HepG2 (cell line): ENCODE results near the gene EFEMP2. TPM values are rescaled to one million over a fixed set of nuclear protein-coding genes. Genes with fewer than 3 reads are reported as not detected.

Source experiments
- FOXO4 ChIP-seq: sonication (generic); formaldehyde crosslinking; conservative IDR thresholded peaks from 2 replicates; pipeline ENCODE4 v1.8.1; 2023; ENCODE audit warnings: missing genetic modification reagents
- IKZF5 ChIP-seq: IDR thresholded peaks from 2 replicates; pipeline ENCODE4 v1.6.1; 2018; ENCODE audit warnings: missing genetic modification reagents, mild to moderate bottlenecking, missing compliant biosample characterization
- KDM2A ChIP-seq: sonication (generic); formaldehyde crosslinking; IDR thresholded peaks from 2 replicates; pipeline ENCODE4 v1.4.0; 2020; ENCODE audit warnings: low read depth, missing genetic modification reagents, borderline replicate concordance
- MAF1 ChIP-seq: sonication (generic); formaldehyde crosslinking; IDR thresholded peaks from 2 replicates; pipeline ENCODE4 v1.5.0; 2020; ENCODE audit warnings: missing genetic modification reagents, borderline replicate concordance
- PAF1 ChIP-seq: IDR thresholded peaks from 2 replicates; pipeline ENCODE4 v1.6.1; 2016; ENCODE audit warnings: missing genetic modification reagents, missing compliant biosample characterization
- RAD51 ChIP-seq: fragments of 450-650 bp; IDR thresholded peaks from 2 replicates; pipeline ENCODE4 v1.6.1; 2016; ENCODE audit warnings: borderline replicate concordance
- RERE ChIP-seq: IDR thresholded peaks from 2 replicates; pipeline ENCODE4 v1.6.1; 2016; ENCODE audit warnings: low read depth, missing genetic modification reagents, missing compliant biosample characterization
- SRF ChIP-seq: IDR thresholded peaks from 2 replicates; pipeline ENCODE4 v1.6.1; 2011; ENCODE audit warnings: mild to moderate bottlenecking, low read depth, low read length, moderate library complexity
- TBL1XR1 ChIP-seq: fragments of 150-350 bp; IDR thresholded peaks from 2 replicates; pipeline ENCODE4 v1.6.1; 2014; ENCODE audit warnings: borderline replicate concordance, low read length; ENCODE audit not compliant: partially characterized antibody
- TFAP4 ChIP-seq: sonication (generic); IDR thresholded peaks from 2 replicates; pipeline ENCODE4 v1.6.1; 2016; ENCODE audit warnings: low read depth, borderline replicate concordance
- THAP7 ChIP-seq: sonication (generic); formaldehyde crosslinking; IDR thresholded peaks from 2 replicates; pipeline ENCODE4 v1.8.1; 2023; ENCODE audit warnings: mild to moderate bottlenecking, missing genetic modification reagents
- TRIM24 ChIP-seq: sonication (generic); formaldehyde crosslinking; IDR thresholded peaks from 2 replicates; pipeline ENCODE4 v1.8.0; 2022; ENCODE audit warnings: mild to moderate bottlenecking, missing genetic modification reagents
- U2AF2 ChIP-seq: fragments of 200-400 bp; formaldehyde crosslinking; IDR thresholded peaks from 2 replicates; pipeline ENCODE4 v1.6.1; 2017; ENCODE audit warnings: low read depth, mild to moderate bottlenecking, low read length
- ZNF3 ChIP-seq: IDR thresholded peaks from 2 replicates; pipeline ENCODE4 v1.7.0; 2017; ENCODE audit warnings: inconsistent platforms
- ZNF33B ChIP-seq: sonication (generic); formaldehyde crosslinking; IDR thresholded peaks from 2 replicates; pipeline ENCODE4 v1.5.1; 2020; ENCODE audit warnings: mild to moderate bottlenecking, missing genetic modification reagents
- ZNF792 ChIP-seq: IDR thresholded peaks from 2 replicates; pipeline ENCODE4 v1.6.1; 2016
- ZNF841 ChIP-seq: sonication (generic); formaldehyde crosslinking; IDR thresholded peaks from 2 replicates; pipeline ENCODE4 v1.8.1; 2023; ENCODE audit warnings: missing genetic modification reagents, borderline replicate concordance
- ZSCAN12 ChIP-seq: sonication (generic); formaldehyde crosslinking; IDR thresholded peaks from 2 replicates; pipeline ENCODE4 v1.9.0; 2021; ENCODE audit warnings: mild to moderate bottlenecking, missing genetic modification reagents
- ZUFSP ChIP-seq: sonication (generic); formaldehyde crosslinking; IDR thresholded peaks from 2 replicates; pipeline ENCODE4 v1.9.0; 2021; ENCODE audit warnings: missing genetic modification reagents, mild to moderate bottlenecking, borderline replicate concordance
- polyA plus RNA-seq, 8 experiments: library from polyadenylated mRNA; depleted of rRNA in 3 of 8; stranded (reverse) in 7 of 8; unstranded in 1 of 8; fragments of >200 nt; fragmentation: Illumina TruSeq in 4 of 8; extraction: Trizol in 4 of 8; gene quantifications; 2 replicates each; pipeline versions ENCODE4 v1.2.1 to v1.2.3, GENCODE V29; 2011 to 2016; ENCODE audit warnings: low read depth in 4 of 8, missing spikeins in 1 of 8, mixed read lengths in 1 of 8; ENCODE audit not compliant: insufficient read depth in 1 of 8
- total RNA-seq, 5 experiments: library from RNA; depleted of rRNA; stranded (reverse); fragments of >200 nt; fragmentation: Illumina TruSeq; extraction: Trizol; gene quantifications; 2 replicates each; pipeline ENCODE4 v1.2.3, GENCODE V29; 2016; ENCODE audit warnings: low read depth in 1 of 5

The EFEMP2 gene
- total and polyA plus RNA-seq, 2 of the 13 experiments (the other 11 are each of a cell fraction or from before 2014, with no cell fraction given): 7.4 to 29.7 TPM

- 0 out of 2 replicates have a peak, but pooled peaks have one; percentile 32 for TF ChIP-seq IKZF5 (CRISPR knock-in tag)
- no peak for TF ChIP-seq ZNF3 (CRISPR knock-in tag)
- no peak for TF ChIP-seq TFAP4
- TF ChIP-seq MAF1 (CRISPR knock-in tag): no peak
- TF ChIP-seq THAP7: no peak
- TF ChIP-seq TRIM24 (CRISPR knock-in tag): no peak
- no peak for TF ChIP-seq ZNF841 (CRISPR knock-in tag)
- TF ChIP-seq KDM2A (CRISPR knock-in tag): no peak
- no peak for TF ChIP-seq U2AF2
- TF ChIP-seq PAF1 (CRISPR knock-in tag): no peak
- peak; percentile 98 for TF ChIP-seq SRF
- no peak; the same call in 1 of the 2 replicates for TF ChIP-seq ZNF792 (CRISPR knock-in tag)
- no peak for TF ChIP-seq RAD51
- TF ChIP-seq RERE (CRISPR knock-in tag): no peak
- no peak for TF ChIP-seq ZSCAN12 (CRISPR knock-in tag)
- no peak for TF ChIP-seq TBL1XR1
- no peak for TF ChIP-seq ZNF33B
- no peak for TF ChIP-seq ZUFSP (CRISPR knock-in tag)
- no peak for TF ChIP-seq FOXO4 (CRISPR knock-in tag)
Measured at GRCh38 chr11:65859095-65859811, 13.3 kb downstream of the EFEMP2 start (continued).
